Upper lobe of left lung (tissue), 6 donors: Measurements from ENCODE around the gene PPP3CA. TPM values are rescaled to one million over a fixed set of nuclear protein-coding genes. Genes with fewer than 3 reads are reported as not detected.

ENCODE experiments used
- ATAC-seq, 2 donors: fragments of 200-7000 bp; cut with Tn5 transposase; one replicate each; pipeline ENCODE4 v1.9.1; 2022; ENCODE audit warnings: mild to moderate bottlenecking in 2 of 2, moderate library complexity in 2 of 2; ENCODE audit not compliant: low FRiP score in 2 of 2
- DNase-seq, 2 donors: peaks; one replicate each; pipeline ENCODE4 v3.0.0-alpha.2; 2019 to 2020
- H3K27ac ChIP-seq, 4 donors: fragments of 200-600 bp; sonication (generic); one replicate each; pipeline ENCODE4 v1.5.1; 2016 to 2019
- H3K27me3 ChIP-seq, 4 donors: fragments of 200-600 bp; sonication (generic); one replicate each; pipeline ENCODE4 v1.5.1; 2017 to 2019
- H3K36me3 ChIP-seq, 4 donors: fragments of 200-600 bp; sonication (generic); one replicate each; pipeline ENCODE4 v1.5.1; 2016 to 2019
- H3K4me1 ChIP-seq, 4 donors: fragments of 200-600 bp; sonication (generic); one replicate each; pipeline ENCODE4 v1.5.1; 2018 to 2019
- H3K4me3 ChIP-seq, 4 donors: fragments of 200-600 bp; sonication (generic); one replicate each; pipeline ENCODE4 v1.5.1; 2017 to 2019; ENCODE audit warnings: mild to moderate bottlenecking in 2 of 4, moderate library complexity in 1 of 4
- H3K9me3 ChIP-seq, 4 donors: fragments of 200-600 bp; sonication (generic); one replicate each; pipeline ENCODE4 v1.5.1; 2018 to 2019
- EP300 ChIP-seq, 4 donors: sonication (generic); formaldehyde crosslinking; IDR thresholded peaks; one replicate each; pipeline ENCODE4 v1.5.1; 2017; ENCODE audit warnings: antibody characterized with exemption in 4 of 4, control low read depth in 2 of 4
- POLR2A ChIP-seq, 4 donors: fragments of 450-650 bp; IDR thresholded peaks; one replicate each; pipeline ENCODE4 v1.5.1; 2016 to 2017; ENCODE audit warnings: antibody characterized with exemption in 4 of 4, mild to moderate bottlenecking in 2 of 4
- POLR2AphosphoS5 ChIP-seq, 2 donors: sonication (generic); formaldehyde crosslinking; IDR thresholded peaks; one replicate each; pipeline ENCODE4 v1.5.1; 2017; ENCODE audit warnings: antibody characterized with exemption in 2 of 2
- WGBS, 2 donors: methylation state at CpG; one replicate each; pipeline ENCODE4 v1.1.5; 2017 to 2018; 5-methylcytosine and 5-hydroxymethylcytosine counted together
- total RNA-seq, 6 donors: library from RNA; depleted of rRNA in 4 of 6; stranded (reverse); fragments of >200 nt in 4 of 6; gene quantifications; one replicate each; pipeline versions ENCODE4 v1.1.0 to v1.2.1, GENCODE V29; 2016 to 2021
- TF ChIP-seq, protein P1 (sequence below), 6 experiments: fragments of 450-650 bp in 4 of 6; fragments of 200-600 bp in 2 of 6; sonication (generic) in 2 of 6; IDR thresholded peaks; one replicate each; pipeline ENCODE4 v1.5.1; 2016 to 2019; ENCODE audit warnings: antibody characterized with exemption in 6 of 6
- donor health status: DM: no; HTN: no; CAD: no; lungs with moderate emphysema.
- donor health status: DM: no; HTN: yes; CAD: no; lungs with severe emphysema.

Gene PPP3CA
- total RNA-seq, 6 donors from 2014 or later, result 28.3 to 62.0 (median 50.0) TPM

- 87 to 90% methylated on average over 2 of the region's 2 CpGs for WGBS, 2 donors
- DNase-seq, result no peak
- Histone ChIP-seq H3K9me3 (no peaks in the 10 kb centered on the region), H3K27me3 (no peaks in the 10 kb centered on the region), H3K4me3 (no peak overlapping the region), H3K36me3 (no peaks in the 10 kb centered on the region), H3K4me1 (peaks cover 0 to 6% (median 3%) of the 10 kb centered on the region in 4 donors), H3K27ac (no peak overlapping the region)
- no peak for ATAC-seq
- TF ChIP-seq, protein P1, sequence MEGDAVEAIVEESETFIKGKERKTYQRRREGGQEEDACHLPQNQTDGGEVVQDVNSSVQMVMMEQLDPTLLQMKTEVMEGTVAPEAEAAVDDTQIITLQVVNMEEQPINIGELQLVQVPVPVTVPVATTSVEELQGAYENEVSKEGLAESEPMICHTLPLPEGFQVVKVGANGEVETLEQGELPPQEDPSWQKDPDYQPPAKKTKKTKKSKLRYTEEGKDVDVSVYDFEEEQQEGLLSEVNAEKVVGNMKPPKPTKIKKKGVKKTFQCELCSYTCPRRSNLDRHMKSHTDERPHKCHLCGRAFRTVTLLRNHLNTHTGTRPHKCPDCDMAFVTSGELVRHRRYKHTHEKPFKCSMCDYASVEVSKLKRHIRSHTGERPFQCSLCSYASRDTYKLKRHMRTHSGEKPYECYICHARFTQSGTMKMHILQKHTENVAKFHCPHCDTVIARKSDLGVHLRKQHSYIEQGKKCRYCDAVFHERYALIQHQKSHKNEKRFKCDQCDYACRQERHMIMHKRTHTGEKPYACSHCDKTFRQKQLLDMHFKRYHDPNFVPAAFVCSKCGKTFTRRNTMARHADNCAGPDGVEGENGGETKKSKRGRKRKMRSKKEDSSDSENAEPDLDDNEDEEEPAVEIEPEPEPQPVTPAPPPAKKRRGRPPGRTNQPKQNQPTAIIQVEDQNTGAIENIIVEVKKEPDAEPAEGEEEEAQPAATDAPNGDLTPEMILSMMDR (IDR thresholded peaks at IDR 0.05), result no peak
- TF ChIP-seq POLR2A (IDR thresholded peaks at IDR 0.05), result no peak
- TF ChIP-seq POLR2AphosphoS5 (IDR thresholded peaks at IDR 0.05), result no peak
Measured at GRCh38 chr4:101229116-101229515, 118.2 kb downstream of the PPP3CA start.

- no peak for DNase-seq
- ATAC-seq, result no peak
- H3K4me1 ChIP-seq, result peaks cover 0 to 10% (median 8%) of the 10 kb centered on the region in 4 donors
- H3K4me3 ChIP-seq, result no peak overlapping the region
- no peaks in the 10 kb centered on the region for H3K9me3 ChIP-seq
- H3K27ac ChIP-seq, result no peak overlapping the region
- H3K36me3 ChIP-seq, result no peaks in the 10 kb centered on the region
- TF ChIP-seq POLR2AphosphoS5 (IDR thresholded peaks at IDR 0.05) (no peak), EP300 (IDR thresholded peaks at IDR 0.05) (no peak), POLR2A (IDR thresholded peaks at IDR 0.05) (no peak)
- TF ChIP-seq, protein P1 (IDR thresholded peaks at IDR 0.05), result no peak
- H3K27me3 ChIP-seq, result no peaks in the 10 kb centered on the region
Measured at GRCh38 chr4:101227715-101228114, 119.6 kb downstream of the PPP3CA start.

DNA sequence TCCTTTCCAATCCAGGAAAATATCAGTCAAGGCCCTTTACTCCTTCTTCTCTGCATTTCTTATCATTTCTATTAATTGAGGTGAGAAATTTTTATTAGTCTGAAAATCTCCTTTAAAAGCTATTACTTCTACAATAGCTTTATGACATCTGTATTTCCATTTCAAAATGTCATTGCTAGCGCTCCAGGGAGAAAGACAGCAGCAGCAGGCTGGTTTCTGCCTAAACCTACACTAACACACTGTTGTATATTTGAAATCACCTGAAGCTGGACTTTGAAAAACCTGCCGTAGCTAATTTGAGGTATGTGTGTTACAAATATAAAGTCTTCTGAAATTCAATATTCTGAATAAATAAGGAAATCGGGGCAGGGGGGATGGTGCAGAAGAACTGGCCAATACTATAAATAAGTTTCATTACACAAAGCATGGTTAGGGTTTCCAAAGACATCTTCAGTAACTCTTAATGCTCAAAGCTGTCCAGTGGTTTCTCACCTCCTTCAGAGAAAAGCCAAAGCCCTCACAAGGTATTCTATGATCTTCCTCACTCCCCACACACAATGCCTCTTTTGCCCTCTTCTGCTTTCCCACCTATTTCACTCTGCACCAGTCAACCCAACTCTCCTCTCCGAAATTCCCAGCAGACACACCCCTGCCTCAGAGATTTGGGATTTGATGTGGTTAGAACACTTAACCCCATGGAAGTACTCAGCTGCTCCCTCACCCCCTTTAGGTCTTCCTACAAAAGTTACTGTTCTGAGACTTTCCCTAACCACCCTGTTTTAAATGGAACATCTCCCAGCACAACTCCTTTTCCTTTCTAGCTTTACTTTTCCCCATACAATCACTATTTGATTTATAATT lies 122.7 kb downstream of the PPP3CA start:
- WGBS, 2 donors, result 68 to 69% methylated on average over 4 of the region's 4 CpGs
- DNase-seq, result no peak

DNA sequence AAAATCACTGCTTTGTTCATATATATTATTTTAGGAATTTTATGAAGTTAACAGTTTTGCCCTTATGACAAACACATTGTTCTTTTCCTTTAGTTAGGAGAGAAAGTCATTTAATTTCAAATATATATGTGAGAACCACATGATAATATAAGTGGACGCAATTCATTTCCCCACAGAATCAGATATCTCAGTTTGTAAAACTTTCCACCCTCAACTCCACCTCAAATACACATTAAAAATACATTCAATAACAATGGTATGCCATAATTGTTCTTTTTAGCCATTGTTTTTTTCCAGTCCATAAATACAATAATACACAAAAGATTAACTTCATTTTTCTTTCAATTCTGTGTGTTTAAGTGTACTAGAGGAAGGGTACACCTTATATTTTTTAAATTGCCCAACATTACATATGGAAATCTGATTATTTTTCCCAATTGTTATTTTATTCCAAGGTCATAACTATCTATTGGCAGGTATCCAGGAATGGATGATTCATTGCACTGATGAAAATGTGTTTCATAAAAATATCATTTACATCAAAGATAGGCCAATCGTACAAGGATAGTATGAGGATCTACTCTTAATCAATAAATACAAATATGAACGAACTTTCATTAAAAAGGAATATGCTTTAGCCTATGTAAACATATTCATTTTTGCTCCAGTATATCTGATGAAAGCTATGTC lies 125.0 kb downstream of the PPP3CA start:
- Histone ChIP-seq H3K27ac (no peak overlapping the region), H3K4me3 (no peak overlapping the region), H3K4me1 (peaks cover 6 to 27% (median 13%) of the 10 kb centered on the region in 4 donors), H3K9me3 (no peaks in the 10 kb centered on the region), H3K27me3 (no peaks in the 10 kb centered on the region), H3K36me3 (no peaks in the 10 kb centered on the region)
- TF ChIP-seq POLR2A (IDR thresholded peaks at IDR 0.05), result no peak
- no peak for TF ChIP-seq POLR2AphosphoS5 (IDR thresholded peaks at IDR 0.05)
- TF ChIP-seq EP300 (IDR thresholded peaks at IDR 0.05), result no peak
- TF ChIP-seq, protein P1 (IDR thresholded peaks at IDR 0.05), result no peak
- DNase-seq (no peak), ATAC-seq (no peak)
- WGBS, 2 donors, result 54 to 62% methylated on average over 3 of the region's 3 CpGs

More for the DNA sequence above, 122.7 kb downstream of the PPP3CA start:
- ATAC-seq, result no peak
- Histone ChIP-seq H3K9me3 (no peaks in the 10 kb centered on the region), H3K27ac (no peak overlapping the region), H3K36me3 (no peaks in the 10 kb centered on the region), H3K27me3 (no peaks in the 10 kb centered on the region), H3K4me3 (no peak overlapping the region), H3K4me1 (peaks cover 3 to 24% (median 11%) of the 10 kb centered on the region in 4 donors)
- TF ChIP-seq POLR2A (IDR thresholded peaks at IDR 0.05) (no peak), POLR2AphosphoS5 (IDR thresholded peaks at IDR 0.05) (no peak), EP300 (IDR thresholded peaks at IDR 0.05) (no peak)
- TF ChIP-seq, protein P1 (IDR thresholded peaks at IDR 0.05), result no peak
